Sigmoid colon (tissue), 7 donors: Measurements from ENCODE around the gene TMEM139. TPM values are rescaled to one million over a fixed set of nuclear protein-coding genes. Genes with fewer than 3 reads are reported as not detected.

Experiments used
- DNase-seq: peaks from one replicate; pipeline ENCODE4 v3.0.0-alpha.2; 2019
- H3K27ac ChIP-seq, 4 donors: fragments of 200-600 bp; sonication (generic); one replicate each; pipeline ENCODE4 v1.5.1; 2016 to 2019; ENCODE audit warnings: mild to moderate bottlenecking in 1 of 4
- H3K27me3 ChIP-seq, 3 donors: fragments of 200-600 bp; sonication (generic); one replicate each; pipeline ENCODE4 v1.5.1; 2019; ENCODE audit warnings: mild to moderate bottlenecking in 1 of 3
- H3K36me3 ChIP-seq, 4 donors: fragments of 200-600 bp; sonication (generic); one replicate each; pipeline ENCODE4 v1.5.1; 2016 to 2019
- H3K4me1 ChIP-seq, 4 donors: fragments of 200-600 bp; sonication (generic); one replicate each; pipeline ENCODE4 v1.5.1; 2017 to 2019
- H3K4me3 ChIP-seq, 4 donors: fragments of 200-600 bp; sonication (generic); one replicate each; pipeline ENCODE4 v1.5.1; 2017 to 2019; ENCODE audit warnings: mild to moderate bottlenecking in 2 of 4, moderate library complexity in 1 of 4
- H3K9me3 ChIP-seq, 4 donors: fragments of 200-600 bp in 3 of 4; sonication (generic) in 3 of 4; one replicate each; pipeline versions ENCODE4 v1.5.1 to v1.6.1; 2013 to 2019
- CTCF ChIP-seq, 4 experiments: fragments of 450-650 bp in 3 of 4; fragments of 200-600 bp in 1 of 4; IDR thresholded peaks; one replicate each; pipeline ENCODE4 v1.5.1; 2016 to 2019; ENCODE audit warnings: antibody characterized with exemption in 4 of 4, mild to moderate bottlenecking in 3 of 4, moderate library complexity in 2 of 4
- EP300 ChIP-seq, 4 donors: sonication (generic); formaldehyde crosslinking; IDR thresholded peaks; one replicate each; pipeline ENCODE4 v1.6.1; 2017; ENCODE audit warnings: antibody characterized with exemption in 4 of 4
- POLR2A ChIP-seq, 2 donors: fragments of 450-650 bp; IDR thresholded peaks; one replicate each; pipeline ENCODE4 v1.6.1; 2016; ENCODE audit warnings: antibody characterized with exemption in 2 of 2, mild to moderate bottlenecking in 2 of 2, moderate library complexity in 2 of 2
- POLR2AphosphoS5 ChIP-seq, 4 donors: sonication (generic); formaldehyde crosslinking; IDR thresholded peaks; one replicate each; pipeline ENCODE4 v1.6.1; 2017; ENCODE audit warnings: antibody characterized with exemption in 4 of 4
- WGBS, 2 donors: extraction: QIAGEN DNeasy Blood & Tissue Kit; methylation state at CpG; one replicate each; pipeline ENCODE4 v1.1.7; 2013; 5-methylcytosine and 5-hydroxymethylcytosine counted together
- intact Hi-C: fragments of 100-400 bp; cut with DNase I; formaldehyde crosslinking; loops from one replicate; pipeline ENCODE4 v1.15.1; 2023
- polyA plus RNA-seq, 3 donors: library from polyadenylated mRNA; stranded (reverse); fragments of 200-250 nt; gene quantifications; one replicate each; pipeline ENCODE4 v1.2.3, GENCODE V29; 2013
- total RNA-seq, 4 donors: library from RNA; depleted of rRNA; stranded (reverse); fragments of >200 nt; gene quantifications; one replicate each; pipeline ENCODE4 v1.1.0, GENCODE V29; 2016
- donor health status: healthy with polysubstance abuse.
- donor health status: Bipolar disorder and iron deficiency.
- donor health status: healthy.

TMEM139 gene
- total and polyA plus RNA-seq, 7 donors, result 0.71 to 58.5 (median 40.6) TPM; not detected in 3

DNA sequence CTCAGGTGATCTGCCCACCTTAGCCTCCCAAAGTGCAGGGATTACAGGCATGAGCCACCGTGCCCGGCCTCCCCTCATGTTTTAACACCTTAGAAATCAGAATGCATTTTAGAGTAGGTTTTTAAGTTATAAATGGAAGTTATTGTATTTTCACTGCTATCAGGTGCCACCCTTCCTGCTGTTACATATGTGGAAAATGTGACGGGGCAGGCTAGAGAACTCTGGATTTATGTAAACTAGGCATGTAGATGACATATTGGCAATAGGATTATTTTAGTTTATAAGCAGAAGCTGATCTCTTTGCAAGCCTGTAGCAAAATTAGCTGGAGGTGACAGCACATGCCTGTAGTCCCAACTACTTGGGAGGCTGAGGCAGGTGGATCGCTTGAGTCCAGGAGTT, 5.5 kb downstream of the TMEM139 start:
- Histone ChIP-seq H3K9me3 (no peaks in the 10 kb centered on the region), H3K27ac (no peak overlapping the region), H3K4me1 (peaks cover 0 to 32% (median 27%) of the 10 kb centered on the region in 4 donors), H3K27me3 (no peaks in the 10 kb centered on the region), H3K36me3 (peaks cover 23 to 41% (median 36%) of the 10 kb centered on the region in 4 donors), H3K4me3 (no peak overlapping the region)
- WGBS, 2 donors, result 57 to 72% methylated on average over 4 of the region's 4 CpGs
- DNase-seq, result no peak
- TF ChIP-seq POLR2AphosphoS5 (IDR thresholded peaks at IDR 0.05) (no peak), POLR2A (IDR thresholded peaks at IDR 0.05) (no peak), EP300 (IDR thresholded peaks at IDR 0.05) (no peak), CTCF (IDR thresholded peaks at IDR 0.05) (no peak)
- intact Hi-C loops, result no loop called here

- peaks cover 0 to 25% (median 21%) of the 10 kb centered on the region in 4 donors for H3K4me1 ChIP-seq
Measured at GRCh38 chr7:143292876-143293275, 8.1 kb downstream of the TMEM139 start.

GRCh38 chr7:143295870-143296269, 11.1 kb downstream of the TMEM139 start:
- peaks cover 0 to 5% (median 0%) of the 10 kb centered on the region in 4 donors for H3K4me1 ChIP-seq
- H3K36me3 ChIP-seq, result peaks cover 35 to 97% (median 62%) of the 10 kb centered on the region in 4 donors
- H3K27me3 ChIP-seq, result no peaks in the 10 kb centered on the region
- TF ChIP-seq EP300 (IDR thresholded peaks at IDR 0.05), result no peak
- TF ChIP-seq CTCF (IDR thresholded peaks at IDR 0.05), result no peak
- TF ChIP-seq POLR2A (IDR thresholded peaks at IDR 0.05), result no peak
- TF ChIP-seq POLR2AphosphoS5 (IDR thresholded peaks at IDR 0.05), result no peak
- H3K4me3 ChIP-seq, result no peak overlapping the region
- no peak overlapping the region for H3K27ac ChIP-seq
- intact Hi-C loops, result no loop called here
- no peak for DNase-seq
- H3K9me3 ChIP-seq, result no peaks in the 10 kb centered on the region

More at GRCh38 chr7:143292876-143293275, 8.1 kb downstream of the TMEM139 start:
- TF ChIP-seq CTCF (IDR thresholded peaks at IDR 0.05) (no peak), EP300 (IDR thresholded peaks at IDR 0.05) (no peak), POLR2A (IDR thresholded peaks at IDR 0.05) (no peak), POLR2AphosphoS5 (IDR thresholded peaks at IDR 0.05) (no peak)
- 94 to 95% methylated on average over 5 of the region's 5 CpGs for WGBS, 2 donors
- Histone ChIP-seq H3K27ac (no peak overlapping the region), H3K27me3 (no peaks in the 10 kb centered on the region), H3K4me3 (no peak overlapping the region), H3K36me3 (peaks cover 23 to 67% (median 42%) of the 10 kb centered on the region in 4 donors), H3K9me3 (no peaks in the 10 kb centered on the region)
- intact Hi-C loops, result no loop called here
- DNase-seq, result no peak

- peaks cover 40 to 100% (median 61%) of the 10 kb centered on the region in 4 donors for H3K36me3 ChIP-seq
- WGBS, 2 donors, result 44 to 60% methylated on average over 2 of the region's 2 CpGs
- no peaks in the 10 kb centered on the region for H3K4me1 ChIP-seq
- no peak overlapping the region for H3K4me3 ChIP-seq
- no peaks in the 10 kb centered on the region for H3K9me3 ChIP-seq
- no peak for TF ChIP-seq POLR2A (IDR thresholded peaks at IDR 0.05)
- TF ChIP-seq POLR2AphosphoS5 (IDR thresholded peaks at IDR 0.05), result no peak
- no peak for TF ChIP-seq EP300 (IDR thresholded peaks at IDR 0.05)
- TF ChIP-seq CTCF (IDR thresholded peaks at IDR 0.05), result no peak
- no peak overlapping the region for H3K27ac ChIP-seq
- intact Hi-C loops, result no loop called here
- no peaks in the 10 kb centered on the region for H3K27me3 ChIP-seq
- DNase-seq, result no peak
Measured at GRCh38 chr7:143296686-143297085, 11.9 kb downstream of the TMEM139 start.

DNA sequence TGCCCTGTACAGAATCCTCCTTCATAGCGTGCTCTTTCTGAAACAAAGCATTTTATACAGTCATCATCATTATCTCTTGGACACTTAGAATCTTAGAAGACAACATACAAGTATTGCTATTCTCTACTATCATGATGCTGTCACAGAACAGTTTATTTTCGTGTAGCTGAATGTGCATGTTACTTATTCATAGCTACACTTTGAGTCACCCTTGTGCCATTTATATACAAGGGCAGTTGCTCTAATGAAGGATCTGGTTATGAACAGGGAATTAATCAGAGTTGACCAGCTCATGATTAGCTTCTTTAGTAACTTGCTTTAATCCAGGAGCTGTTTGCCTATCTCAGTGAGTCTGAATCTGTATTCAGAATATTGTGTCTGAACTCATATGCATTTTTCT, 14.6 kb downstream of the TMEM139 start:
- DNase-seq, result no peak
- TF ChIP-seq EP300 (IDR thresholded peaks at IDR 0.05), result no peak
- no peak for TF ChIP-seq CTCF (IDR thresholded peaks at IDR 0.05)
- no peak for TF ChIP-seq POLR2AphosphoS5 (IDR thresholded peaks at IDR 0.05)
- no peak for TF ChIP-seq POLR2A (IDR thresholded peaks at IDR 0.05)
- 79 to 94% methylated on average over 2 of the region's 2 CpGs for WGBS, 2 donors
- Histone ChIP-seq H3K27ac (no peak overlapping the region), H3K4me1 (no peaks in the 10 kb centered on the region), H3K27me3 (no peaks in the 10 kb centered on the region), H3K4me3 (no peak overlapping the region), H3K36me3 (peaks cover 23 to 100% (median 53%) of the 10 kb centered on the region in 4 donors), H3K9me3 (no peaks in the 10 kb centered on the region)
- intact Hi-C loops, result no loop called here
